Neural cell (in vitro differentiated cells): ENCODE data around the gene RTL1. TPM values are rescaled to one million over a fixed set of nuclear protein-coding genes. Genes with fewer than 3 reads are reported as not detected.

Experiments
- H2AFZ ChIP-seq: fragments of 200-600, 300-800 bp; sonication (generic), shearing (Covaris generic); 2 replicates; pipeline ENCODE4 v1.6.0; 2014; ENCODE audit warnings: low read depth, mild to moderate bottlenecking, antibody characterized with exemption, low read length, moderate library complexity
- H3F3A ChIP-seq: fragments of 200-600 bp; shearing (Covaris generic); 2 replicates; pipeline ENCODE4 v1.6.1; 2016; ENCODE audit warnings: mild to moderate bottlenecking, moderate library complexity, mixed read lengths, antibody characterized with exemption, low read length; ENCODE audit not compliant: insufficient read depth, poor library complexity, severe bottlenecking
- H3K27ac ChIP-seq: fragments of 200-600, 300-800 bp; sonication (generic), shearing (Covaris generic); 2 replicates; pipeline ENCODE4 v1.5.1; 2014; ENCODE audit warnings: mild to moderate bottlenecking, low read length, moderate library complexity
- H3K27me3 ChIP-seq: fragments of 300-800, 200-600 bp; sonication (generic), shearing (Covaris generic); 2 replicates; pipeline ENCODE4 v1.6.0; 2014; ENCODE audit warnings: mild to moderate bottlenecking, low read depth, low read length, moderate library complexity; ENCODE audit not compliant: insufficient read depth
- H3K36me3 ChIP-seq: fragments of 300-800, 200-600 bp; sonication (generic), shearing (Covaris generic); 2 replicates; pipeline ENCODE4 v1.5.1; 2014; ENCODE audit warnings: mild to moderate bottlenecking, antibody characterized with exemption, low read length, moderate library complexity; ENCODE audit not compliant: insufficient read depth
- H3K4me2 ChIP-seq: fragments of 300-800, 200-600 bp; sonication (generic), shearing (Covaris generic); 2 replicates; pipeline ENCODE4 v1.6.0; 2014; ENCODE audit warnings: mild to moderate bottlenecking, low read length
- H3K4me3 ChIP-seq: fragments of 300-800, 200-600 bp; sonication (generic), shearing (Covaris generic); 2 replicates; pipeline ENCODE4 v1.5.1; 2014; ENCODE audit warnings: mild to moderate bottlenecking, low read length, moderate library complexity
- H3K79me2 ChIP-seq: fragments of 200-600 bp; shearing (Covaris generic); replicated peaks from 2 replicates; pipeline ENCODE4 v1.6.0; 2014; ENCODE audit warnings: mild to moderate bottlenecking, low read length, moderate library complexity; ENCODE audit not compliant: insufficient read depth
- H3K9ac ChIP-seq: fragments of 300-800, 200-600 bp; sonication (generic), shearing (Covaris generic); 2 replicates; pipeline ENCODE4 v1.6.1; 2016; ENCODE audit warnings: mild to moderate bottlenecking, low read length, mixed read lengths
- H3K9me2 ChIP-seq: fragments of 200-600 bp; shearing (Covaris generic); 2 replicates; pipeline ENCODE4 v1.6.1; 2016; ENCODE audit warnings: mild to moderate bottlenecking, low read length, mixed read lengths; ENCODE audit not compliant: insufficient read depth
- H3K9me3 ChIP-seq: fragments of 200-600, 300-800 bp; sonication (generic), shearing (Covaris generic); 2 replicates; pipeline ENCODE4 v1.6.1; 2016; ENCODE audit warnings: mild to moderate bottlenecking, mixed run types, low read length, moderate library complexity, mixed read lengths
- H4K20me1 ChIP-seq: fragments of 200-600 bp; shearing (Covaris generic); 2 replicates; pipeline ENCODE4 v1.6.1; 2016; ENCODE audit warnings: mild to moderate bottlenecking, mixed run types; ENCODE audit not compliant: insufficient read depth
- EP300 ChIP-seq: fragments of 450-650 bp; conservative IDR thresholded peaks from 2 replicates; pipeline ENCODE4 v1.6.1; 2014; ENCODE audit warnings: antibody characterized with exemption, mild to moderate bottlenecking, moderate library complexity; ENCODE audit not compliant: poor library complexity, severe bottlenecking
- EZH2 ChIP-seq: fragments of 200-600, 300-800 bp; shearing (Covaris generic), sonication (generic); IDR thresholded peaks from 2 replicates; pipeline ENCODE4 v1.6.1; 2014; ENCODE audit warnings: antibody characterized with exemption, low read length, borderline replicate concordance, mild to moderate bottlenecking; ENCODE audit not compliant: insufficient read depth, poor library complexity, severe bottlenecking
- MXI1 ChIP-seq: fragments of 450-650 bp; conservative IDR thresholded peaks from 2 replicates; pipeline ENCODE4 v1.6.1; 2014; ENCODE audit warnings: antibody characterized with exemption, mild to moderate bottlenecking; ENCODE audit not compliant: poor library complexity, severe bottlenecking
- POLR2AphosphoS5 ChIP-seq: IDR thresholded peaks from 2 replicates; pipeline ENCODE4 v1.6.1; 2012
- RAD21 ChIP-seq: fragments of 450-650 bp; conservative IDR thresholded peaks from 2 replicates; pipeline ENCODE4 v1.6.1; 2014; ENCODE audit warnings: antibody characterized with exemption, mild to moderate bottlenecking, moderate library complexity
- SMC3 ChIP-seq: fragments of 450-650 bp; conservative IDR thresholded peaks from 2 replicates; pipeline ENCODE4 v1.6.1; 2014; ENCODE audit warnings: antibody characterized with exemption, mild to moderate bottlenecking, moderate library complexity; ENCODE audit not compliant: poor library complexity
- TAF1 ChIP-seq: IDR thresholded peaks from 2 replicates; pipeline ENCODE4 v1.6.1; 2012; ENCODE audit warnings: low read depth
- polyA plus RNA-seq: library from polyadenylated mRNA; depleted of rRNA; stranded (reverse); fragments of >200 nt; gene quantifications from 2 replicates; pipeline ENCODE4 v1.2.3, GENCODE V29; 2014
- TF ChIP-seq, protein P1 (sequence below): fragments of 450-650 bp; IDR thresholded peaks from 2 replicates; pipeline ENCODE4 v1.5.1; 2014; ENCODE audit warnings: antibody characterized with exemption, mild to moderate bottlenecking, moderate library complexity; ENCODE audit not compliant: poor library complexity, severe bottlenecking
- TF ChIP-seq, protein P2 (sequence below): IDR thresholded peaks from 2 replicates; pipeline ENCODE4 v1.6.1; 2012; ENCODE audit warnings: borderline replicate concordance

The RTL1 gene
- polyA plus RNA-seq, 1 donor from 2014 or later = not detected

DNA sequence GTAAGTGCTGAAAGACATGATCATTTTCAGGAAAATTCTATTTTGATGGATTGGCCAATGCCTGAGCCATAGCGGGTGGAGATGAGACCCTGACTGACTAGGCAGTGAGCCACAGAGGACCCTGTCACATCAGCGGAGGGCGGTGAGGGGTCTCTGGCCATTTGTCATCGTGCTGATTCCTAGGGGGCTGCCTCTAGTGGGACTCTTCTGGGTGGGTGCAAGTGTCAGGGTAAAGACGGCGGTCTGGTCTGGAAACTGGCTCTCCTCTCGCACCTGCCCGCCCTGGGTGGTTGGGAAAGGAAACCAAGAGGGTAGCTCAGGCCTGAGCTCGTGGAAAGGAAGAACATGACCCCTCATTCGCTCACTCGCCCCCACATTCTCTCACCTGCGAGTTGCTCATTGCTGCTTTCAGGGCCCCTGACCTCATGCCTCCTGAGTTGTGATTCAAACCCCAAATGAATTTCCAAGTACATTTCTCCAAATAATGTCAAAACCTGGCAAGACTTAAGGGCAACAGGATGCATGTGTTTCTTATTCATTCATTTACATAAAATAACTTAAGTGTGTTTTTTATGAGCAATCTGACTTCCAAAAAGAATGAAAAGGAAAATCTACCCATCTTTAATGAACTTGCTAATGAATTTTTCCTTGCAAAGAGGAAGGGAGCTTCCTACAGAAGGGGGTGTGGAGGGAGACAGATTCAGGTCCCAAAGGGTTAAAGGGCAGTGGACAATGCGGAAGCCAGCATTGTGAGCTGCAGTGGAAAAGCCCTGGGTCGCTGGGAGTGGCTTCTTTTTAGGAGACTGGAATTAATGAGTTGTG lies 64.8 kb downstream of the RTL1 start:
- H3K9me3 ChIP-seq = no peaks in the 10 kb centered on the region
- H3K9me2 ChIP-seq = no peaks in the 10 kb centered on the region
- H3K9ac ChIP-seq = no peak overlapping the region
- no peak overlapping the region for H3K27ac ChIP-seq
- no peaks in the 10 kb centered on the region for H4K20me1 ChIP-seq
- no peak for TF ChIP-seq SMC3
- no peak for TF ChIP-seq TAF1
- no peak for TF ChIP-seq EZH2
- TF ChIP-seq POLR2AphosphoS5 = no peak
- TF ChIP-seq EP300 = no peak
- no peak for TF ChIP-seq RAD21
- TF ChIP-seq MXI1 = no peak
- TF ChIP-seq, protein P1, sequence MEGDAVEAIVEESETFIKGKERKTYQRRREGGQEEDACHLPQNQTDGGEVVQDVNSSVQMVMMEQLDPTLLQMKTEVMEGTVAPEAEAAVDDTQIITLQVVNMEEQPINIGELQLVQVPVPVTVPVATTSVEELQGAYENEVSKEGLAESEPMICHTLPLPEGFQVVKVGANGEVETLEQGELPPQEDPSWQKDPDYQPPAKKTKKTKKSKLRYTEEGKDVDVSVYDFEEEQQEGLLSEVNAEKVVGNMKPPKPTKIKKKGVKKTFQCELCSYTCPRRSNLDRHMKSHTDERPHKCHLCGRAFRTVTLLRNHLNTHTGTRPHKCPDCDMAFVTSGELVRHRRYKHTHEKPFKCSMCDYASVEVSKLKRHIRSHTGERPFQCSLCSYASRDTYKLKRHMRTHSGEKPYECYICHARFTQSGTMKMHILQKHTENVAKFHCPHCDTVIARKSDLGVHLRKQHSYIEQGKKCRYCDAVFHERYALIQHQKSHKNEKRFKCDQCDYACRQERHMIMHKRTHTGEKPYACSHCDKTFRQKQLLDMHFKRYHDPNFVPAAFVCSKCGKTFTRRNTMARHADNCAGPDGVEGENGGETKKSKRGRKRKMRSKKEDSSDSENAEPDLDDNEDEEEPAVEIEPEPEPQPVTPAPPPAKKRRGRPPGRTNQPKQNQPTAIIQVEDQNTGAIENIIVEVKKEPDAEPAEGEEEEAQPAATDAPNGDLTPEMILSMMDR = no peak
- TF ChIP-seq, protein P2, sequence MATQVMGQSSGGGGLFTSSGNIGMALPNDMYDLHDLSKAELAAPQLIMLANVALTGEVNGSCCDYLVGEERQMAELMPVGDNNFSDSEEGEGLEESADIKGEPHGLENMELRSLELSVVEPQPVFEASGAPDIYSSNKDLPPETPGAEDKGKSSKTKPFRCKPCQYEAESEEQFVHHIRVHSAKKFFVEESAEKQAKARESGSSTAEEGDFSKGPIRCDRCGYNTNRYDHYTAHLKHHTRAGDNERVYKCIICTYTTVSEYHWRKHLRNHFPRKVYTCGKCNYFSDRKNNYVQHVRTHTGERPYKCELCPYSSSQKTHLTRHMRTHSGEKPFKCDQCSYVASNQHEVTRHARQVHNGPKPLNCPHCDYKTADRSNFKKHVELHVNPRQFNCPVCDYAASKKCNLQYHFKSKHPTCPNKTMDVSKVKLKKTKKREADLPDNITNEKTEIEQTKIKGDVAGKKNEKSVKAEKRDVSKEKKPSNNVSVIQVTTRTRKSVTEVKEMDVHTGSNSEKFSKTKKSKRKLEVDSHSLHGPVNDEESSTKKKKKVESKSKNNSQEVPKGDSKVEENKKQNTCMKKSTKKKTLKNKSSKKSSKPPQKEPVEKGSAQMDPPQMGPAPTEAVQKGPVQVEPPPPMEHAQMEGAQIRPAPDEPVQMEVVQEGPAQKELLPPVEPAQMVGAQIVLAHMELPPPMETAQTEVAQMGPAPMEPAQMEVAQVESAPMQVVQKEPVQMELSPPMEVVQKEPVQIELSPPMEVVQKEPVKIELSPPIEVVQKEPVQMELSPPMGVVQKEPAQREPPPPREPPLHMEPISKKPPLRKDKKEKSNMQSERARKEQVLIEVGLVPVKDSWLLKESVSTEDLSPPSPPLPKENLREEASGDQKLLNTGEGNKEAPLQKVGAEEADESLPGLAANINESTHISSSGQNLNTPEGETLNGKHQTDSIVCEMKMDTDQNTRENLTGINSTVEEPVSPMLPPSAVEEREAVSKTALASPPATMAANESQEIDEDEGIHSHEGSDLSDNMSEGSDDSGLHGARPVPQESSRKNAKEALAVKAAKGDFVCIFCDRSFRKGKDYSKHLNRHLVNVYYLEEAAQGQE = no peak
- H3K36me3 ChIP-seq = no peaks in the 10 kb centered on the region
- no peaks in the 10 kb centered on the region for H3K27me3 ChIP-seq
- no peak overlapping the region for H3K4me2 ChIP-seq
- no peaks in the 10 kb centered on the region for H3K79me2 ChIP-seq
- H3K4me3 ChIP-seq = no peak overlapping the region
- no peak overlapping the region for H2AFZ ChIP-seq
- H3F3A ChIP-seq = peaks cover 11% of the 10 kb centered on the region

DNA sequence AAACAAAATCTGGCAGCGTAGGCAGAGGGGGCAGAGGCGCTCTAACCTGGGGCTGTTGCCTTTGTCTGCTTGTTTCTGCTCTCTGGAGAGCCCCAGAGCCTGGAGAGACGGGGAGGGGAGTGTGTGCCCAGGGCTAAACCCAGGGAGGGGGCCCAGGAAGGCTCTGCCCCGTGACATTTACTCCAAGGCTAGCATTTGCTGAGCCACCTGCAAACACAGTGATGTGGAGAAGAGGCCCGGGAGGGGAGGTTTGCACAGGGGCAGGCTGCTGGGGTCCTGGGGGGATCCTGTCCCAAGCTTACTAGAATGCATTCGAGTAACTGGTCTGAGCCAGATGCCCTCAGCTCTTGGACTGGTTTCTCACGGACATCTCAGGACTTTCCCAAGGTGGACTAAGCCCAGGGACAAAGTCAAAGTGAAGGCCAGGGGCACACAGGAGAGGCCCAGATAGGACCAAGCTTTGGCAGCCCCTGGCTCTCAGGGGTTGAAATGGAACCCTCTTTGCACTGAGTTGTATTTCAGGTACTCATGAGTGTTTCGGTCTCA lies 65.6 kb downstream of the RTL1 start:
- H3K27ac ChIP-seq = no peak overlapping the region
- no peak overlapping the region for H3K4me2 ChIP-seq
- no peaks in the 10 kb centered on the region for H3K27me3 ChIP-seq

More for the DNA sequence above, 65.6 kb downstream of the RTL1 start:
- Histone ChIP-seq H3K36me3 (no peaks in the 10 kb centered on the region), H3K4me3 (no peak overlapping the region), H3K9me2 (no peaks in the 10 kb centered on the region), H4K20me1 (no peaks in the 10 kb centered on the region), H3K9ac (no peak overlapping the region), H3K9me3 (no peaks in the 10 kb centered on the region), H2AFZ (no peak overlapping the region), H3K79me2 (no peaks in the 10 kb centered on the region), H3F3A (peaks cover 11% of the 10 kb centered on the region)
- TF ChIP-seq POLR2AphosphoS5 (no peak), TAF1 (no peak), RAD21 (no peak), EP300 (no peak), EZH2 (no peak), MXI1 (no peak), SMC3 (no peak)
- TF ChIP-seq, protein P1 = no peak
- TF ChIP-seq, protein P2 = no peak
